ENCODE data around the gene TWIST2.

The TWIST2 gene

DNA sequence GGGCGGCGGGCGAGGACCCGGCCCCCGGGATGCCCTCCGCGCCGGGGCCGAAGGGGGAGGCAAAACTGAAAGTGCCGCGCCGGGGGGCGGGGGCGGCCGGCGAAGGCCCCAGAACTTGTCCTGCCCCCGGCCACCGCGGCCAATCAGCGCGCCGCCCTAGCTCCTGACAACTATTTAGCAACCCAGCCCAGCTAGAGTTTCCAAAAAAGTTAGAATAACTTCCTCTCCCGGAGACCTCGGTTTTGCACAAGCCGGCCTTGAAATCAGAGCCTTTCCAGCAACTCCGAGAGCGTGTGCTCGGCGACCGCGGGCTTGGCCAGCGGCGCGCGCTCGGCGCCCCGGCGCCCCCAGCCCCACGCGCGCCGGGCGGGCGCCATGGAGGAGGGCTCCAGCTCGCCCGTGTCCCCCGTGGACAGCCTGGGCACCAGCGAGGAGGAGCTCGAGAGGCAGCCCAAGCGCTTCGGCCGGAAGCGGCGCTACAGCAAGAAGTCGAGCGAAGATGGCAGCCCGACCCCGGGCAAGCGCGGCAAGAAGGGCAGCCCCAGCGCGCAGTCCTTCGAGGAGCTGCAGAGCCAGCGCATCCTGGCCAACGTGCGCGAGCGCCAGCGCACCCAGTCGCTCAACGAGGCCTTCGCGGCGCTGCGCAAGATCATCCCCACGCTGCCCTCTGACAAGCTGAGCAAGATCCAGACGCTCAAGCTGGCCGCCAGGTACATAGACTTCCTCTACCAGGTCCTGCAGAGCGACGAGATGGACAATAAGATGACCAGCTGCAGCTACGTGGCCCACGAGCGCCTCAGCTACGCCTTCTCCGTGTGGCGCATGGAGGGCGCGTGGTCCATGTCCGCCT, at the start of gene TWIST2:
TWIST2 (plus strand) TSS at position 245 of the 850 bp plus-strand sequence; CDS start at position 376, 131 bp downstream.
- DNase-seq, result no peak

DNA sequence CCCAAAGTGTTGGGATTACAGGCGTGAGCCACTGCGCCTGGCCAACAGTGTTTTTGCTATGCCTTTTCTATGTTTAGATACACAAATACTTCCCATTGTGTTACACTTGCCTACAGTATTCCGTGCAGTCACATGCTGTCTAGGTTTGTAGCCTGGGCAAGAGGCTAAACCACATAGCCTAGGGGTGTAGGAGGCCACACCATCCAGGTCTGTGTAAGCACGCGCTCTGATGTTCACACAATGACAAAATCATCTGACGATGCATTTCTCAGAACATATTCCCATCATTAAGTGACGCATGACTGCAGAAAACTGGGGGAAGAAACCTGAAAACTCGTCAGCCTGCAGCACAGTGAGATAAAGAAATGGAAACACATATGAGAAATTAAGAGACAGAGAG, 46.1 kb upstream of the TWIST2 start:
- DNase-seq, result no peak

DNA sequence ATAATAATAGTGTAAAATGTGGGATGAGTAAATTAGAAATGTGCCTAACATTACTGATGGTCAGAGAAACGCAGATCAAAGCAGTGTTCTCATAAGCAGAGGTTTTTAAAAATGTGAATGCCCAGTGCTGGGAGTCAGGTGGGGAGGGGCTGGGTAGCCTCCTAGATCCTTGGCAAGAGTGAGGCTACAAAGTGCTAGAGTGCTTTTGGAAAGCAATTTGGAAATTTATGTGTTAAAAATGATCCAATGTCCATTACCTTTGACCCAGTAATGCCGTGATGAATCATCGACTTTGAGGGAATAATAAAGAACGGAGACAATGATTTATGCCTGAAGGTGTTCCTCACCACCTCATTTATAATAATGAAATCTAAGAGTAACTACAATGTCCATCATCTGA, 44.9 kb upstream of the TWIST2 start:
- DNase-seq, result no peak

DNA sequence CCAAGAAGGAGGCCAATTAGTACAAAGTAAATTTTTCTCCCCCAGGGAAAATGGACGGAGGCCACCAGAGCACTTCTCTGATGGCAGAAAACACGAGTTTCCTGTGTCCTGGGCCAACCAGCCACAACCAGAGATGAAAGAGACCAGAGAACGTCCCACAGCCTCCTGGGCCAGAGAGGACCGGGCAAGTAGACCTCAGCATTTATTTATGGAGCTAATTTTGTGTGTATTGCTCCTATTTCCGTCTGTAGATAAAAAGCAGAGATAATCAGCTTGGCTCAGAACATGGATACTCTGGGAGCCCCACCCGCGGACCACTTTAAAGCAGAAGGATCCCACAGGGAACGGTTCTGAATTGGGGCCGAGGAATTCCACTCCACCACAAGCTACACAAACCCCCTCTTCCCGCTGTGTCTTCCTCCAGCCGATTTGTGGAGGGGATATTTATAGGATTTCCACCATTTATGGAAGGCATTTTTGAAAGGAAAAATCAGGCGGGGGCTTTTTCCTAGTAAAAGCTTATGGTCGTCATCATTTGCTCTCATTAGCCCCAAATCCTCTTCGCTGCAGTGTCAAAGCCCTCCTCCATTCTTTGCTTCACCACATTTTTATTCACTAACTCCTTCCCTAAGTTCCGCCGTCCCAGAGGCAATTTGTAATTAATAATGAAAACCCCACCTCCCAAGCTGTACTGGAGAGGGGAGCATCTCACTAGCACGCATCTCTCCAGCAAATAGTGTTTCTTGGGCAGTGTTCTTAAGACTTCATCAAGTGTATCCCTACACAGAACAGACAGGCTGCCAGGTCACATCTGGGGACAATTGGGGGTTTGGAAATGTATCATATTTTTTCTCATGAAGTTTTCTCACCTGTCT, 43.7 kb upstream of the TWIST2 start:
- DNase-seq, result no peak

DNA sequence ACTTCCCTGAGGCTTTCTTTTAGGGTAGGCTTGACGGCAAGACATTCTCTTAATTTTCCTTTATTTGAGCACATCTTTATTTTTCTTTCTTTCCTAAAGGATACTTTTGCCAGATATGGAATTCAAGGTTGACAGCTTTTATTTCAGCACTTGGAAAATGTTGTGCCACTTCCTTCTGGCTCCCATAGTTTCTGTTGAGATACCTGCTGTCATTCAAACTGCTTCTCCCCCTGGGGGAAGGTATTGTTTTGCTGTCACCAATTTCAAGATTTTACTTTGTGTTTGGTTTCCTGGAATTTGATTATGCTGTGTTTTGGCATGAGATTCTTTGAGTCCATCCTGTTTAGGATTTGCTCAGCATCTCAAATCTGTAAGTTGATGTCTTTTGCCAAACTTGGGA, 39.1 kb upstream of the TWIST2 start:
- no peak for DNase-seq

DNA sequence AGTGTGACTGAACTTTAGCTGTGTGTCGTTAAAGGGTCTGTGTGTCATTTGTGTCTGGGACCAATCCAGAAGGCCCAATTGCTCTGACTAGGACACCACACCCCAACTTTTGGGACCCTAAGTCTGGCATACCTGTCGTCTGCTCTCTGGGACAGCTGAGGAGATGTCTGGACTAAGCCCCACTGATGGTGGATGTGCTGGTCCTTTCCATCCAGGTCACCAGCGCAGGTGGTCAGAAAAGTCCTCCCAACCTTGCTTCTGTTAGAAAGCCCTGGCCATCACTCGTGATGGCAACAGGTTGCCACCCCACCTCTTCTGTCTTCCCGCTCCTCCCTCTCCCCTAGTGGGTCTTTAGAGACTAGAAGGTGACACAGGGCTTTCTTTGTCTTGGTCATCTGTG, 37.6 kb upstream of the TWIST2 start:
- DNase-seq, result no peak

DNA sequence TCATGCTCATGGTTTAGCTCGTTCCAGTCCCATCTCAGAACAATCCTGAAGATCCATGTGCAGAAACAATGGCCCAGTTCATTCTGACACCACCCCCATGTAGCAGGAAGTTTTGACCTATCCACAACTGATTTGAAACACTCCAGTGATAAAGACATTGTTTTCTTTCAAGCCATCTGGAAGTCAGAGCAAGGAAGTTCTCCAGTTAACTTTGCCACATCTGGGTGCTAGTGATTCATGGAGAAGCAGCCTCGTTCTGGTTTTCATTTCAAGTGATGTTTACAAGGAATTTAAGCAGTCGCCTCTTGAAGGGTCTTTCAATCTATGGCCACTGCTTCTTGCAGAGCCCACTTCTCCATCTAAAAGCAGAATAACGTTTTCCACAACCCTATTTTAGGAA, 36.6 kb upstream of the TWIST2 start:
- DNase-seq, result no peak

DNA sequence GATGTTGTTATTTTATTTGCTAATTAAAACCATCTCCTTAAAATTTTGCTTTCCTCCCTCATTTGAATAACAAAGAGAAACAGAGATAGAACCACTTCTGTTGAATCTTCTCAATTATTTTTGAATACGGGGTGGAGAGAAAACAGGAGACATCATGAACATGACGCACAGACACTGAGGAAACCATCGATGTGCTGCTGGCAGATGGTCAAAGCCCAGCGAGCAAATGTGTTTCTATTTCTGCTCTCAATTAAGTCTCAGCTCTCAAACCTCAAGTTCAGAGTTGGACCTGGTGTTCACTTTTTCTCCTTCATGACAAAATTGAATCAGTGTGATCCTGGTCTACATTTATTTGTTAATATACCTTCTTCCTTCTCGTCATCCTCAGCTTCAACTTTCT, 36.1 kb upstream of the TWIST2 start:
- no peak for DNase-seq

DNA sequence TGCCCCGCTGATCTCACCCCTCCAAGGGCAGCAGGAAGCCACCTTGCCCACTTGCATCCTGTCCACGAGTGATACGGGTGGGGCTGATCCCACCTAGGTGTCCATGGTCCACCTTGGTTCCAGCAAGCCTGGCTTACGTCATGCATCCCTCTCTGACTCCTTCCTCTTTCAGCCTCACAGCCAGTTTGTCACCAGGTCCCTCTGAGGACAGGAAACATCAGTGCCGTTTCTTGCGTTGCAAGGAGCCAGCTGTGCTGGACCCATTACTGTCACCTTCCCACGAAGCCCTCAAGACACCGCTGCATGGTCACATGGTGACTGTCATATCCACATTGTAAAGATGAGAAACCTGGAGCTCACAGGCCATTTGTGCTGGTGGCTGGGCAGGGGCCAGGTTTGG, 34.8 kb upstream of the TWIST2 start:
- DNase-seq, result no peak

DNA sequence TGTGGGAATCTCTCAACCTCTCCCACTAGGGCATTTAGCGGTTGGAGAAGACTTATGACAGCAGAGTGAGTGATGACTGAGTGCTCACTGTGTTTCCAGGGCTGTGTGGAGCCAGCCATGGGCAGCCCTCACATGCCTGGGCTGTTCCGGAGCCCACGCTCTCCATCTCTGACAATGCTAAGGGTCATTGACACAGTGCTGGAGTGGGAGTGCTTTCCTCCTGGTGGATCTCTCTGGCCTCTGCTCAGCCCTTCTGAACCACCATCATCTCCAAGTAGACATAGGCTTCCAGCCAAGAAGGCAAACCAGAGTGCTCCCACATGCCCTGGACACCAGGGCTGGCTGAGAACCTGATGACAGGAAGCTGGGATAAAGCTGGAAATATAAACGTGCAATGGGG, 33.1 kb upstream of the TWIST2 start:
- no peak for DNase-seq

DNA sequence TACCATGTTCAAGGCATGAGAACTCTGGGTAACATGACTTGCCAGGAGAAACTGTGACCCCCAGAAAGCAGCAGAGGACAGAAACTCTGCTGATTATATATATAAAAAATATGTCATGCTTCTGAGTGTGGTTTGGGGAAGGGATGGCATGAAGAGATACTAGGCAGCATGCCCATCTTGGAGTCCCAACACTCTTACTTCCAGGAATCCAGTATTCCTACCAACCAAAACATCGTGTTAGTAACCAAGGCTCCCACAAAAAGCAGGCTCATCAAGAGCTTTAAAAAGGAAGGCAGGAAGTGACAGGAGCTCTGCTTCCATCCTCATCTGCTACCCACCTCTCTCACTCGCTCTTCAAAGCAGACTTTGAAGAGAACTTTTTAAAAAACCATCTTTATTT, 31.6 kb upstream of the TWIST2 start:
- no peak for DNase-seq

DNA sequence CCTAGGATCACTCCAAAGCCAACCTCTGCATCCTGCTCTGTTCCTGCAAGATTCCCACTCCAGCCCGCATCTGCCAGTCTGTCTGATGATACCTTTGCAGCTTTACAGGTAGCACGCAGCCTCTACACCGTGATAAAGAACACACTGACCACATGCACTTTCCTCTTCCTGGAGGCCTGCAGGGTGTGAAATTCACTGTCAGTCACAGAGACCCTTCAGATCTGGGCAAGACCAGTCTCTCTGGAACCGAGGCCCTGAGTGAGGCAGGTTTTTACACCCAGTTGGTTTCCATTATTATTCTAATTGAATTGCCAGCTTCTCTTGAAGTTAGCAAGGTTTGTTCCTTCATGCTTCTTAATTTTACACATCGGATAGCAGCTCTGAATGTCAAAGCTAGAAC, 30.5 kb upstream of the TWIST2 start:
- no peak for DNase-seq

DNA sequence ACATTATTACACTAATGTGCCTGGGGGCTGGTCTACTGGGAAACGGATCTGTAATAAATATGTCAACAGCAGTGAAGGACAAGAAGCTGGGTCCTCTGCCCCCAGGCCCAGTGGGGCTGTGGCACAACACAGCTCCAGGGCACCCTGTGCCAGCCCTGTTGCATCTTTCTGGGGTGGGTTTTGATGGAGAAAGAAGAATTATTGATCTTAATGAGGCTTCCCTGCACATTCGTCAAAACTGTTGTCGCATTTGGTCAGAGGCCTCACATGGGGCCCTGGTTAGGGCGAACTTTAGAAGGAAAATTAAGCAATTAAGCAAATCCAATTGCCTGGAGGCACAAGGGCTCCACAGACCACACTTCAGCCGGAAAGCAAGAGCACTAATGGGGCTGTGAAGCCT, 30.0 kb upstream of the TWIST2 start:
- DNase-seq, result no peak

DNA sequence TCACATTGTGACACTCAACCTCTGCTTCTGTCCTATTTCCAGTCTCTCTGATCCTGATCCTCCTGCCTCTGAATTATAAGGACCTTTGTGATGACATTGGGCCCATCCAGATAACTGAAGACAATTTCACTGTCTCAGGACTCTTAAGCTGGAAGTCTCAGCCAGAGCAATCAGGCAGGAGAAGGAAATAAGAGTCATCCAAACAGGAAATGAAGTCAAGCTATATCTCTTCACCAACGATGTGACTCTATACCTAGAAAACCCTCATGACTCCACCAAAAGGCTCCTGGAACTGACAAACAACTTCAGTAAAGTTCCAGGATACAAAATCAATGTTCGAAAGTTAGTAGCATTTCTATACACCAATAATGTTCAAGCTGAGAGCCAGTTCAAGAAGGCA, 29.3 kb upstream of the TWIST2 start:
- DNase-seq, result no peak

DNA sequence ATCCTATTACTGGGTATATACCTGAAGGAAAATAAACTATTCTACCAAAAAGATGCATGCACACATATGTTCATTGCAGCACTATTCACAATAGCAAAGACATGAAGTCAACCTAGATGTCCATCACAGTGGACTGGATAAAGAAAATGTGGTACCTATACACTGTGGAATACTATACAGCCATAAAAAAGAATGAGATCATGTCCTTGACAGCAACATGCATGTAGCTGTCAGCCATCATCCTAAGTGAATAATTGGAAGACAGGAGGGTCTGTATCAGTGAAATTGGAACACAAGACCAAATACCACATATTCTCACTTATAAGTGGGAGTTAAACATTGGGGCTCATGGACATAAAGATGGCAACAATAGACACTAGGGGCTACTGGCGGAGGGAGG, 27.7 kb upstream of the TWIST2 start:
- no peak for DNase-seq

DNA sequence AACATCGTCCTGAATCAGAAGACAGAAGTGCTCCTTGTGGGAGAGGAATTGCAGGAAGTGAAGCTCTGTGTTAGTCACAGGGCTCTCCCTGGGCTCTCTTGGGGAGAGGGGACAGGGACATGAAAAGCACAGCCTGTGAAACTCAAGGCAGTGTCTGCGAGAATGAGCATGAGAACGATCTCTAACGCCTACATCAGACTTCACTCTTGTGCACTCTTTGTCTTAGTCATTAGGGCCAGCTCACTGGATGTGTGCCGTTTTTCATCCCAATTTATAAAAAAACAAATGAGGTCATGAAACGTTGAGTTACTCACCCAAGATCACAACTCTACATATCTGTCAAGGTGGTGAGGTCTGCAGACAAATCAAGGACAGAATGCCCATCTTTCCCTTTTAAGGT, 27.0 kb upstream of the TWIST2 start:
- no peak for DNase-seq

DNA sequence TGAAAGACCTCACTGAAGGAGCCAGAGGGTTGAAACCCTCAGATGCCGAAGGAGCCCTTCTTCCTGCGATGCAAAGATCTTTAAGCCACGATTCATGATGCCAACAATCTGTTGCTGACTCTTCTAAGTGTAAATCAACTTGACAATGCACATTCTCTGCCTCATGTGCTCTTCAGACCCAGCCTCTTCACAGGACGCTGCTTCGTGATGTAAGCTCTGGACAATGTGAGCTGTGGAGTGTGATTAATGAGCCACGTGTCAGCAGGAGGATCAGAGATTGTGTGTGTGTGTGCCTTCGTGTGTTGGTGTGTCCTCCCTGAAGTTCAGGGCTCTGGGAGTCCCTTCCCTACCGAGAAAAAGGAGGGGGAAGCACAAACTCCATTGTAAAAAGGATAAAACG, 26.5 kb upstream of the TWIST2 start:
- no peak for DNase-seq

DNA sequence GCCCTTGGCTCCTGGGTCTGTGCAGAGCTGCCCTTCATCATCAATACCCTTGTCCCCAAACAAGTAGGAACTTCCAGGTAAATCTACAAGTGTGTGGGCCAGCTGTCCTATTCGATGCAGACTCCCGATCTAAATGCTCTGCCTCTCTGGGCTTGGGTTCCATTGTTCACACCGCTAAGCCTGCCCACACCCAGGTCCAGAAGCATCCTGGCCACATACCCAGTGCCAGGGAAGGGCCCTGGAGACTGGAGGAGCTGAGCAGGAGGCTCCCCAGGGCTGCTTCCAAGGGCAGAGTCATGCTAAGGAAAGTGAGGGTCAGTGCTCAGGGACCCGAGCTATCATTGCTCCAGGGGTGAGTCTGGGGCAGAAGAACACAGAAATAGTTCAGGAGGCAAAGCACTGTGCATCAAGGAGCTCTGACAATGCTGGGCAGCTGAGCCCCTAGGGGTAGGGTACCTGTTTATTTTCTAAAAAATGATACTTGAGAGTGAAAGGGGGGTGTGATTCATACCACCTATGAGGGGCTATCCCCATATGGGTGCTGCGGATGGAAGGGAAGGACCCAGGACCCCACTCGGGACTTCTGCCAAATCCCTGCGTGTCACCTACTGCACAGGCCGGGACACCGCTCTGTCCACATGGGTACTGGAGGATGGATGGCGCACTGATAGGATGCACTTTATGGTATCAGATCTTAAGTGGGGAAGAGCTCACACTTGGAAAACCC, 25.8 kb upstream of the TWIST2 start:
- DNase-seq, result no peak

DNA sequence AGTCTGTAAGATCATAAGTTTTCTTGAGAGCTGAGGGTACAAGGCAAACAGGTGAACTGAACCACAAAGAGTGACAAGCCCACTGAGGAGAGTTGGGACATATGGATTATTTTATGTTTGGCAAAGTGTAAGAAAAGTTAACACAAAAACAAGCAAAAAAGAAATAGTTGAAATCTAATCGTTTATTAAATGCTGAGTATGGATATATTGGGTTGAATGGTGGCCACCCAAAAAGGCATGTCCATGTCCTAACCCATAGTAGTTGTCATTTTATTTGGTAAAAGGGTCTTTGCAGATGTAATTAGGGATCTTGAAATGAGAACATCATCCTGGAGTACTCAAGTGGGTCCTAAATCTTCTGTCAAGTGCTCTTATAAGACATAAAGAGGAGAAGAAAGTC, 24.9 kb upstream of the TWIST2 start:
- DNase-seq, result no peak

DNA sequence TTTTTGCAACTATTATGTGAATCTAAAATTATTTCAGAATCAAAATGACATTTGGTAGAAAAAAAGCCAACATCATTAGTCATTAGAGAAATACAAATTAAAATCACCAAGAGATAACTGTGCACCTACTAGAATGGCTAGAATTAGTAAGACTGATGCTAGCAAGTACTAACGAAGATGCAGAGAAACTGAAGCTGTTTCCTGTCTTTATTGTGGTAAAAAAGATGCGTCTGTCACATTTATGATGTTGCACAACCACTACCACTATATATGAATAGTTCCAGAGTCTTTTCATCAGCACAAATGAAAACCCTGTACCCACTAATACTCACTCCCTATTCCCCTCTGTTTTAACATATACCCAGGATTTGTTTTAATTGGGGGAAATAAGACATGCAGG, 16.7 kb upstream of the TWIST2 start:
- DNase-seq, result no peak

DNA sequence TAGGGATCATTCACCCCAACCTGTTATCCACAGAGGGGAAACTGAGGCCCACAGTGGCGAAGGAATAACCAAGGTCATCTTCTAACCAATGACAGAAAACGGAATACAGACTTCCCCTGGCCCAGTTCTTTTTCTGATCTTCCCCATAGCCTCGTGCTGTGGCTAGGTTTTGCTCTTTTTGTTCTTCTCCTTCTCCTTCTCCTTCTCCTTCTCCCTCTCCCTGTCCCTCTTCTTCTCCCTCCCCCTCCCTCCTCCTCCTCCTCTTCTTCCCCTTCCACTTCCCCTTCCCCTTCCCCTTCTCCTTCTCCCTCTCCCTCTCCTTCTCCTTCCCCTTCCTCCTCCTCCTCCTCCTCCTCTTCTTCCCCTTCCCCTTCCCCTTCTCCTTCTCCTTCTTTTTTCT, 12.9 kb upstream of the TWIST2 start:
- DNase-seq, result no peak

DNA sequence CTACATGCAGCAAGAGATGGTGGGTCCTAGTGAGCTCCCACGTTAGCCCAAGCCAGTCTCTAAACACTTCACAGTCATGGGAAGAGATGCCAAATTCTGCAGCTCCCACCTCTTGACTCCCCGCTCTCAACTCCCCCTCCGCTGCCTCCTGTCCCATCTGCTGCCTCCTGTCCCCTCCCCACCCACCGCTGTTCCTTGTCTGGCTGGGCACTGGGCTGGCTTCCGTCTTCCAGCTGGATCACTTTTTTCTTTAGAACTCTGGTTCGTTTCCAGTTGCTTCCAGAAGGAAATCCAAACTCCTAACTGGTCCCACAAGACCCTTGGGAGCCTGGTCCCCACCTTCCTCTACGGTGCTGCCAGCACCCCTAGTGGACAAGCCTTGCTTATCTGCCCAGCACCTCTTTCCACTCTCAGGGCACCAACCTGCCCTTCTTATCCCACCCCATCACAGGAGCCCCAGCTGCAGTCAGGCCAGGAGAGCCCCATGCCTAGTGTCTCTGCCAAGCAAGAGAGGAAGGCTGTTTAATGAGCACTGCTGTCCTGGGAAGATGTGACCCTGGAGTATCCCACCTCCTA, 12.1 kb upstream of the TWIST2 start:
- no peak for DNase-seq

DNA sequence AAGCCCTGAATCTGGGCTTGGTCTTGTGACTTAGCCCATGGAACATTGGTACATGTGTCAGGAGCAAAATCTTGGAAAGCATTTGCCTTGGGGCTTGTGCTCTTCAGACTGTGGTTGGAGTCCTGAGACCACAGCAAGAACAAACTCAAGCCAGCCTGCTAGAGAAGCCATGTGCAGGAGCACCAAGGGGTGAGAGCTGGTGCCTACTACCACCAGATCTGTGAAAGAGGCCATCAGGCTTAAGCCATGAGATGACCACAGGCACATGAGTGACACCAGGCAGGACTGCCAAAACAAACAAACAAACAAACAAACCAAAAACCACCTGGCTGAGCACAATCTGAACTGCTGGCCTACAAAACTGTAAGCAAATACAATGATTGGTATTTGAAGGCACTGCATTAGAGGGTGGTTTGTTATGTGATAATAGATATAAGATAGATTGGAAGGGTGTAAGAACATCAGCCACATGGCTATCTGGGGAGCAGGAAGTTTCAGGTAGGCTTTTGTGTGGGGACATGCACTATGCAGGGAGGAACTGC, 9.0 kb upstream of the TWIST2 start:
- DNase-seq, result no peak
